IPS-NIHi7 (cell line): ENCODE data around the gene ARID5A.

Experiments
- DNase-seq: peaks from one replicate; pipeline ENCODE4 v3.0.0; 2012; ENCODE audit warnings: mixed read lengths; ENCODE audit errors: extremely low spot score

The ARID5A gene

GRCh38 chr2:96507957-96508520 is 28.5 kb upstream of the ARID5A start:
- DNase-seq, result peak; percentile 89

- DNase-seq, result no peak
Measured at GRCh38 chr2:96508521-96509113, 27.9 kb upstream of the ARID5A start.

GRCh38 chr2:96509114-96509846 is 27.3 kb upstream of the ARID5A start:
- peak; percentile 91 for DNase-seq

GRCh38 chr2:96509847-96510230 is 26.7 kb upstream of the ARID5A start:
- no peak for DNase-seq

GRCh38 chr2:96510931-96511595 is 25.5 kb upstream of the ARID5A start:
- no peak for DNase-seq

GRCh38 chr2:96511851-96512250 is 24.7 kb upstream of the ARID5A start:
- no peak for DNase-seq

- no peak for DNase-seq
Measured at GRCh38 chr2:96512341-96512740, 24.2 kb upstream of the ARID5A start.

- DNase-seq, result no peak
Measured at GRCh38 chr2:96514521-96514920, 22.0 kb upstream of the ARID5A start.

- no peak for DNase-seq
Measured at GRCh38 chr2:96517079-96517478, 19.5 kb upstream of the ARID5A start.

GRCh38 chr2:96520231-96520630 is 16.3 kb upstream of the ARID5A start:
- no peak for DNase-seq

- DNase-seq, result no peak
Measured at GRCh38 chr2:96520697-96521096, 15.9 kb upstream of the ARID5A start.

- no peak for DNase-seq
Measured at GRCh38 chr2:96521219-96521618, 15.3 kb upstream of the ARID5A start.

- no peak for DNase-seq
Measured at GRCh38 chr2:96522304-96523203, 14.0 kb upstream of the ARID5A start.

GRCh38 chr2:96523659-96524481 is 12.7 kb upstream of the ARID5A start:
- no peak for DNase-seq

GRCh38 chr2:96524482-96525210 is 11.9 kb upstream of the ARID5A start:
- DNase-seq, result no peak

- no peak for DNase-seq
Measured at GRCh38 chr2:96525211-96525507, 11.4 kb upstream of the ARID5A start.

- no peak for DNase-seq
Measured at GRCh38 chr2:96526101-96526591, 10.4 kb upstream of the ARID5A start.

- DNase-seq, result no peak
Measured at GRCh38 chr2:96526615-96527285, 9.8 kb upstream of the ARID5A start.

GRCh38 chr2:96527286-96528005 is 9.1 kb upstream of the ARID5A start:
- peak; percentile 66 for DNase-seq
